GM12873 (cell line): ENCODE results near the gene VENTX.

Experiments
- TF ChIP-seq, protein P1 (sequence below): IDR thresholded peaks from 2 replicates; pipeline ENCODE4 v1.5.1; 2012; ENCODE audit warnings: low read depth, mild to moderate bottlenecking, moderate library complexity, low read length, control low read depth; ENCODE audit not compliant: insufficient read depth; ENCODE audit errors: missing control alignments

VENTX gene

DNA sequence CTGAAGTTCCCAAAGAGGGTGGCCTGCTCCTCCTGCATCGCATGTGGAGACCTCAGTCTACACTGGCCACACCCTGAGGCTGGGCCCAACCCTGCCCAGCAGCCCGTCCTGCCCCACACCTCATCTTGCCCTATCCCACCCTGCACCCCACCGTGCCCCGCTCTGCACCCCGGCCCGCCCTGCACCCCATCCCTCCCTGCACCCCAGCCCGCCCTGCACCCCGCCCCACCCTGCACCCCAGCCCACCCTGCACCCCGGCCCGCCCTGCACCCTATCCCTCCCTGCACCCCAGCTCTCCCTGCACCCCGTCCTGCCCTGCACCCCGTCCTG, 14.5 kb downstream of the VENTX start:
- TF ChIP-seq, protein P1, sequence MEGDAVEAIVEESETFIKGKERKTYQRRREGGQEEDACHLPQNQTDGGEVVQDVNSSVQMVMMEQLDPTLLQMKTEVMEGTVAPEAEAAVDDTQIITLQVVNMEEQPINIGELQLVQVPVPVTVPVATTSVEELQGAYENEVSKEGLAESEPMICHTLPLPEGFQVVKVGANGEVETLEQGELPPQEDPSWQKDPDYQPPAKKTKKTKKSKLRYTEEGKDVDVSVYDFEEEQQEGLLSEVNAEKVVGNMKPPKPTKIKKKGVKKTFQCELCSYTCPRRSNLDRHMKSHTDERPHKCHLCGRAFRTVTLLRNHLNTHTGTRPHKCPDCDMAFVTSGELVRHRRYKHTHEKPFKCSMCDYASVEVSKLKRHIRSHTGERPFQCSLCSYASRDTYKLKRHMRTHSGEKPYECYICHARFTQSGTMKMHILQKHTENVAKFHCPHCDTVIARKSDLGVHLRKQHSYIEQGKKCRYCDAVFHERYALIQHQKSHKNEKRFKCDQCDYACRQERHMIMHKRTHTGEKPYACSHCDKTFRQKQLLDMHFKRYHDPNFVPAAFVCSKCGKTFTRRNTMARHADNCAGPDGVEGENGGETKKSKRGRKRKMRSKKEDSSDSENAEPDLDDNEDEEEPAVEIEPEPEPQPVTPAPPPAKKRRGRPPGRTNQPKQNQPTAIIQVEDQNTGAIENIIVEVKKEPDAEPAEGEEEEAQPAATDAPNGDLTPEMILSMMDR, result no peak

DNA sequence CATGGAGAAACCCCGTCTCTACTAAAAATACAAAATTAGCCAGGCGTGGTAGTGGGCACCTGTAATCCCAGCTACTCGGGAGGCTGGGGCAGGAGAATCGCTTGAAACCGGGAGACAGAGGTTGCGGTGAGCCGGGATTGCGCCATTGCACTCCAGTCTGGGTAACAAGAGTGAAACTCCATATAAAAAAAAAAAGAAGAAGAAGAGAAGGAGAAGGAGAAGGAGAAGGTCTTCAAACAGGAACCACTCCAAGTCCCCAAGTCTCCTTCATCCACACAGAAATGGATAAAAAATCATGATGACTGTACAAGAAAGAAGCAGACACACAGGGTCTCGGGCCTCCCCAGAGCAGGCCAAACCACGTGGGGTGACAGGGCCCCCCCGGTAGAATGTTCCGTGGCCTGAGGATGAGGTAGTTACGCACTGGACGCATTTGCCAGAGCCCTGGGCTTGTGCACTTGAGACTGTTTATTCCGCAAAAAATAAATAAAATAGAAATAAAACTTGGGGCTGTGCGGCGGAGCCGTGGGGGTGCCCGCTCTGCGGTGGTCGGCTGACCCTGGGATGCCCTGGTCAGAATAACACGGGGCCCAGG, 15.8 kb downstream of the VENTX start:
- TF ChIP-seq, protein P1, result no peak

DNA sequence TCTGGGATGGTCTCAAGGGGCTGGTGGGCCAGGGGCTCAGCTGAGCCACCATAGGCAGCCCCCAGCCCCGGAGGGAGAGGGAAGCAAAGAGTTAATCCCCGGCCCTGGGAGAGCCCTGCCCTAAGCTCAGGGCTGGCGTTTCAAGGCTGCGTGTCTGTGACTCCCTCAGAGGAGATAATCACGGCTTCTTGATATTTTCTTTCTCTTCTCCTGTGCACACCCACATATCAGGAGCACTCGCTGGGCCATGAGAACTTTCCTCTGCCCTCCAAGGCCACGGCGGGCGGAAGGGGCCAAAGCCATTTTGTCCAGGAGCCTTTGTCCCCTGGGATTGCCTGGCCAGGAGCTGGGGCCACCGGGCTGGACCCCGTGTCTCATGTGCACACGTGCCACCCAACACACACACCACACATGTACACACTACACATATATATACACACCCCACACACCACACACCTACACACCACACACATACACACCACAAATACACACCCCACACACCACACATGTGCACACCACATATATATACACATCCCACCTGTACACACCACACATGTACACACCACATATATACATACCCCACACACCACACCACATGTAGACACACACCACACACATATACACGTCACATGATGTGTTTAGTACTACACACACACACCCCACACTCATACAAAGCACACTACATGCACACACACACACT, 16.9 kb downstream of the VENTX start:
- TF ChIP-seq, protein P1, result no peak

DNA sequence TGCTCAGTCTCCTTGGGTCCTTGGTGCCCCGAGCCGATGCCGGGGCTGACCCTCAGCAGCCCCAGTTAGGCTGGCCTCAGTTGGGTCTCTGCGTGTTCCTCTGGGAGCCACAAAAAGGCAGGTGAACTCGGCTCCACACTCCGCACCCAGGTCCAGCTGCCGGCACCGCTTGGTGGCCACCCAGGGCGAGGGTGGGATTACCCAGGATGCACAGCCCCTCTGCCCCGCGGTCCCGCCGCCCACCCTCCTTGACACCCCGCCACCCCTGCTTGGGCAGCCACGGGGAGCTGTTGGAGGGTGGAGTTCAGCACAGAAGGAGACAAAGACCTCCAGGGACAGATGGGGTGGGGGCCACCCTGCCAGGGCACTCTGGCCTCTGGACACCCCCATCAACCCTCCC, 17.7 kb downstream of the VENTX start:
- TF ChIP-seq, protein P1, result no peak

DNA sequence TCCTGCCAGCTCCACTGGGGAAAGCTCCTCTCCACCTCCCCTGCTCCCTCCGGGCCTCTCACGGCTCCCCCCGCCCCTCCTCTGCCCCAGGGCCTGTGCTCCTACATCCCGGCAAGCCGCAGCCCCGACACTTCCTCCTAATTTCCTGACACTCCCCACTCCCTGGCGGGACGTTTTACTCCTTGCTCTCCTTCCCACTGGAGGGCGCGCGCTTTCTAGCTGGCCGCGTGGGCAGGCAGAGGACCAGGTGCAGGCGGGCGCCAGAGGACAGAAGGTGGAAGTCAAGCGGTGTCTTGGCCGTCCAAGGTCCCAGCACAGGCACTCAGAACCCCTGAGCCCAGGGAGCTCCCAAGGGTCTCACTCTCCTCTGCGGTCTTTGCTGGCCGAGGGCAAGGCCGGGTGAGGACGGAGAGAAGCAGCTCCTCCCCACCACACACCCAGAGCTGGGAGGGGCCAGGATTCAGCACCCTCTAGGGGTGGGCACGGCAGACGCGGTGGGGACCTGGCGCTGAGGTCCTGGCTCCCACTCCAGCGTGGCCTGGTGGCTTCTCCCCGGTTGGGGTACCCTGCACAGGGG, 19.9 kb downstream of the VENTX start:
- TF ChIP-seq, protein P1, result no peak

DNA sequence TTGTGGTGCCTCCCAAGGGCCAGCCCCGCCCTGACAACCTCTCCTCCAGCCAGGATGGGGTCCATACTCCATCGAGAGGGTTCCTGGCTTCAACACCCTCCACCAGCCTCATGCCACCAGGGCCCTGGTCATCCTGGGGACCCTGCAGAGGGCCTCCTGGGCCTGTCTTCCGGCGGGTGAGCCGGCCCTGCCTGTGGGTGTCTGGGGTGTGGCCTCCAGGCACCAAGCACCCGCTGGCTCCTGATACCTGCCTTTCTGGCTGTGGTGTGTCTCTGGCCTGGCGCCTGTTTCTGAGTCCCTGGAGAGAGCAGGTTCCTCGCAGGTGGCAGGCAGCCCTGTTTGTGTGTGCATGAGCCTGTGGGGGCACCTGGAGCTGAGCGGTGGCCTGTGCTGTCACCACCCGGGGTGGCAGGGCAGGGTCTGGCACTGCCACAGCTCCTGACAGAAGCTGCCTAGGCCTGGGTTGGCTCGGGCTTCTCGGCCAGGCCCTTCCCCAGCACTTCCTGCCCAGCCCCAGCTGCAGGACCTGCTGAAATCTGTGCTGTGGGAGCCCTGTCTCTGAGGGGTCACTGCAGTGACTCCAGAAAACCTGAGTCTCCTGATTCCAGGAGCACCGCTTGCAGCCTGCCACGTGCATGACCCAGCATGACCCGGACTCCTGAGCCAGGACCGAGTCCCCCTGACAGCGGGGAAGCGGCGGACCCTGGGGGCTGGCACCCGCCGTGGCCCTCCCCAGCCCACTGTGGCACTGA, 20.6 kb downstream of the VENTX start:
- TF ChIP-seq, protein P1, result no peak
